HepG2 (cell line): Measurements from ENCODE around the gene MTOR. TPM values are rescaled to one million over a fixed set of nuclear protein-coding genes. Genes with fewer than 3 reads are reported as not detected.

Experiments
- ARID5B ChIP-seq: IDR thresholded peaks from 2 replicates; pipeline ENCODE4 v1.4.0; 2020; ENCODE audit warnings: mild to moderate bottlenecking, missing genetic modification reagents
- ATF4 ChIP-seq, 2 experiments: fragments of 450-650 bp in 1 of 2; sonication (generic) in 1 of 2; formaldehyde crosslinking; IDR thresholded peaks; 2 replicates each; pipeline versions ENCODE4 v1.5.0 to v1.8.0; 2020 to 2022; ENCODE audit warnings: mild to moderate bottlenecking in 1 of 2, missing genetic modification reagents in 1 of 2
- FOXP1 ChIP-seq, 2 experiments: fragments of 450-650 bp in 1 of 2; IDR thresholded peaks; 2 replicates each; pipeline ENCODE4 v1.6.1; 2017 to 2018; ENCODE audit warnings: antibody characterized with exemption in 1 of 2
- FOXP4 ChIP-seq: sonication (generic); formaldehyde crosslinking; IDR thresholded peaks from 2 replicates; pipeline ENCODE4 v1.4.0; 2020; ENCODE audit warnings: missing genetic modification reagents
- MAX ChIP-seq: IDR thresholded peaks from 2 replicates; pipeline ENCODE4 v1.6.1; 2012; ENCODE audit warnings: inconsistent platforms
- NCOA2 ChIP-seq: sonication (generic); formaldehyde crosslinking; IDR thresholded peaks from 2 replicates; pipeline ENCODE4 v1.8.0; 2022; ENCODE audit warnings: inconsistent platforms
- PPARG ChIP-seq: conservative IDR thresholded peaks from 2 replicates; pipeline ENCODE4 v1.6.1; 2016; ENCODE audit warnings: missing biosample characterization, missing genetic modification reagents
- RARA ChIP-seq: IDR thresholded peaks from 2 replicates; pipeline ENCODE4 v1.6.1; 2016; ENCODE audit warnings: missing genetic modification reagents, missing compliant biosample characterization
- RXRB ChIP-seq: IDR thresholded peaks from 2 replicates; pipeline ENCODE4 v1.6.1; 2016; ENCODE audit warnings: borderline replicate concordance, missing genetic modification reagents, missing compliant biosample characterization
- SP5 ChIP-seq: IDR thresholded peaks from 2 replicates; pipeline ENCODE4 v1.6.1; 2016; ENCODE audit warnings: low read depth, borderline replicate concordance
- TFAP4 ChIP-seq: sonication (generic); IDR thresholded peaks from 2 replicates; pipeline ENCODE4 v1.6.1; 2016; ENCODE audit warnings: low read depth, borderline replicate concordance
- ZFX ChIP-seq: sonication (generic); formaldehyde crosslinking; IDR thresholded peaks from 2 replicates; pipeline ENCODE4 v1.4.0; 2020; ENCODE audit warnings: mild to moderate bottlenecking, low read depth, missing genetic modification reagents, moderate library complexity
- ZHX1 ChIP-seq: sonication (generic); formaldehyde crosslinking; IDR thresholded peaks from 2 replicates; pipeline ENCODE4 v1.8.1; 2022; ENCODE audit warnings: low read depth, mild to moderate bottlenecking, missing genetic modification reagents
- ZNF460 ChIP-seq: sonication (generic); formaldehyde crosslinking; IDR thresholded peaks from 2 replicates; pipeline ENCODE4 v1.5.1; 2020; ENCODE audit warnings: missing genetic modification reagents, mild to moderate bottlenecking, borderline replicate concordance
- polyA plus RNA-seq, 8 experiments: library from polyadenylated mRNA; depleted of rRNA in 3 of 8; stranded (reverse) in 7 of 8; unstranded in 1 of 8; fragments of >200 nt; fragmentation: Illumina TruSeq in 4 of 8; extraction: Trizol in 4 of 8; gene quantifications; 2 replicates each; pipeline versions ENCODE4 v1.2.1 to v1.2.3, GENCODE V29; 2011 to 2016; ENCODE audit warnings: low read depth in 4 of 8, missing spikeins in 1 of 8, mixed read lengths in 1 of 8; ENCODE audit not compliant: insufficient read depth in 1 of 8
- total RNA-seq, 5 experiments: library from RNA; depleted of rRNA; stranded (reverse); fragments of >200 nt; fragmentation: Illumina TruSeq; extraction: Trizol; gene quantifications; 2 replicates each; pipeline ENCODE4 v1.2.3, GENCODE V29; 2016; ENCODE audit warnings: low read depth in 1 of 5

The MTOR gene
- total and polyA plus RNA-seq, 2 of the 13 experiments (the other 11 are each of a cell fraction or from before 2014, with no cell fraction given): 24.6 to 34.6 TPM

- TF ChIP-seq ATF4 (CRISPR knock-in tag; IDR thresholded peaks at IDR 0.05): peak in 1 of 2 experiments; percentile 88; a peak in 2 of 4 replicates
- peak; percentile 65 for TF ChIP-seq RARA
- 0 out of 2 replicates have a peak, but pooled peaks have one; percentile 15 for TF ChIP-seq ZFX (CRISPR knock-in tag)
- peak; percentile 72 for TF ChIP-seq PPARG (CRISPR knock-in tag)
- peak; percentile 70; the same call in 1 of the 2 replicates for TF ChIP-seq RXRB
- peak; percentile 92 for TF ChIP-seq FOXP4 (CRISPR knock-in tag)
- TF ChIP-seq ARID5B: peak; percentile 91
- peak; percentile 13; the same call in 1 of the 2 replicates for TF ChIP-seq SP5 (CRISPR knock-in tag)
- peak; percentile 84 for TF ChIP-seq FOXP1 (IDR thresholded peaks at IDR 0.05)
- peak; percentile 94 for TF ChIP-seq FOXP1 (CRISPR knock-in tag; IDR thresholded peaks at IDR 0.05)
- TF ChIP-seq ZHX1: 0 out of 2 replicates have a peak, but pooled peaks have one; percentile 33
- peak; percentile 52; the same call in 1 of the 2 replicates for TF ChIP-seq MAX
- peak; percentile 98 for TF ChIP-seq ZNF460 (CRISPR knock-in tag)
- TF ChIP-seq NCOA2 (CRISPR knock-in tag): peak; percentile 84
- peak; percentile 40; the same call in 1 of the 2 replicates for TF ChIP-seq TFAP4
Observed at GRCh38 chr1:11267350-11268337, 5.3 kb upstream of the MTOR start (continued).
